Measurements from ENCODE around the gene NOP16.
"Not testable (repeated sequence)": the region's sequence is repeated elsewhere in the genome, so short reads cannot be mapped to it uniquely, and the experiment has no call there.

NOP16 gene

DNA sequence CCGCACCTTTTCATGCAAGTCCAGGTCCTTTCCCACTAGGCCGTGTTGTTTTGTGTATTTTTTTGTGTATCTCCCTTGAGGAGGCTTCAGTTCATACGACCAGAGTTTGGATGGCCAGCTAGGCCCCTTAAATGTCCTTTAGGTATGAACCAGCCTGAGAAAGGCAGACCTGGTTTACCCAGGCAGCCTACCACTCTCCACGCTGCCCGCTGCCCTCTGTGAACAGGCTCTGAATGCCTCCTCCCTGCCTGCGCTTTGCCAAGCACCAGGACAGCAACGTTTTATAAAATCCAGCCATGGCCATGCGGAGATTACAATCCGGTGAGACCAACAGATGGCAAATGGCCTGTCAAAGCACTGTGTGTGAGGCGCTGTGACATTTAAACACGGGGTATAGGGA is 28.6 kb upstream of the NOP16 start:
- H3K4me1 ChIP-seq (ENCODE audit: control insufficient read depth, insufficient read depth, low read length) = no peaks in the 10 kb centered on the region
- peak overlapping the region; percentile 59 for H3K4me3 ChIP-seq (ENCODE audit: low read depth, low read length)
- H3K27me3 ChIP-seq (ENCODE audit: control insufficient read depth, insufficient read depth, low read length) = peaks cover 6% of the 10 kb centered on the region
- no peak overlapping the region for H3K9ac ChIP-seq (ENCODE audit: low read depth, low read length)
- H3K36me3 ChIP-seq (ENCODE audit: control insufficient read depth, insufficient read depth, low read length) = no peaks in the 10 kb centered on the region
- H3K9me3 ChIP-seq (ENCODE audit: control insufficient read depth, insufficient read depth, low read length) = no peaks in the 10 kb centered on the region

DNA sequence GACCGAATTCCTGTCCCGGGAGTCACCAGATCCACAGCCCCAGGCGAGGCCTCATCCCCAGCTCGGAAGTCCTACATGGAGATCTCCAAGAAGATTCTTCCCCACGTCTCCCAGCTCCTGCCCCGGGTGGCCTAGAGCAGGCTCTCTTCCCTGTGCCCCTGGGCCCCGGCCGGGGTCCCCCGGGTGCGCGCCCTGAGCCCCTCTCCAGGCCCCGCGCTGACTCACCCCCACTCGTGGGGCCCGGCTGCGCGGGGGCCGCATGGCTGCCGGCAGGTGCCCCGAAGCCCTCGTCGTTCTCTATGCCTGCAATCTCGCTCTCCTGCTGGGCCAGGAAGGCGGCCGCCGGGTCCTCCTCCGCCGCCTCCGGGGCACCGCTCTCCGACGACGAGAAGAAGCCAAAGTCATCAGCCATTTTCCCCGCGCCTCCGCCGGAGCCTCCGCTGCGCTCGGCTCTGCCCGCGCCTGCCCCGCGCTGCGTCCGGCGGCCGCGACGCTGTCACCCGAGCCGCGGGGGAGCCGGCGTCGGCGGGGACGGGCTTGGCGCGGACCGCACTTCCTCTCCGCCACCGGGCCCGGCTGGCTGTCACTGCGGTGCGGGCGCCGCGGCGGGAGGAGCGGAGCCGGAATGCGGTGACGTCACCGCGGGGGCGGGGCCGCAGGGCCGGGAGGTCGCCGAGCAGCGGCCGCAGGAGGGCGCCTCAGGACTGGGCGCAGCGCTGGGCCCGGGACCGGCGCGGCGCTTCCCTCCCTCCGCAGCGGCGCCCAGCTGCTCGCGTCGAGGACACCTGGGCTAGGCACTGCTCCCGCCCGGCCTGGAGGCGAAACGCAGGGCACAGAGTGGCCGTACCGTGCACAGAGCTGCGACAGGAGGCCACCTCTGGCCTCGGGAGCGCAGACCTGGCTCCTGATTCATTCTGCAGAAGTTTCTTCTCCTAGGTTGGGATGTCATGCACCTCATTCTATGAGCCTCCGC is 27.8 kb upstream of the NOP16 start, which contains the start of gene CLTB:
CLTB (minus strand) TSS at position 588 of the 973 bp plus-strand sequence; CDS start at position 412, 176 bp downstream.
- Histone ChIP-seq H3K27me3 (ENCODE audit: control insufficient read depth, insufficient read depth, low read length) (peaks cover 6% of the 10 kb centered on the region), H3K9ac (ENCODE audit: low read depth, low read length) (peak within 1 kb of the TSS; percentile 37), H3K36me3 (ENCODE audit: control insufficient read depth, insufficient read depth, low read length) (no peaks in the 10 kb centered on the region), H3K4me1 (ENCODE audit: control insufficient read depth, insufficient read depth, low read length) (no peaks in the 10 kb centered on the region), H3K9me3 (ENCODE audit: control insufficient read depth, insufficient read depth, low read length) (no peaks in the 10 kb centered on the region), H3K4me3 (ENCODE audit: low read depth, low read length) (peak within 1 kb of the TSS; percentile 59)

DNA sequence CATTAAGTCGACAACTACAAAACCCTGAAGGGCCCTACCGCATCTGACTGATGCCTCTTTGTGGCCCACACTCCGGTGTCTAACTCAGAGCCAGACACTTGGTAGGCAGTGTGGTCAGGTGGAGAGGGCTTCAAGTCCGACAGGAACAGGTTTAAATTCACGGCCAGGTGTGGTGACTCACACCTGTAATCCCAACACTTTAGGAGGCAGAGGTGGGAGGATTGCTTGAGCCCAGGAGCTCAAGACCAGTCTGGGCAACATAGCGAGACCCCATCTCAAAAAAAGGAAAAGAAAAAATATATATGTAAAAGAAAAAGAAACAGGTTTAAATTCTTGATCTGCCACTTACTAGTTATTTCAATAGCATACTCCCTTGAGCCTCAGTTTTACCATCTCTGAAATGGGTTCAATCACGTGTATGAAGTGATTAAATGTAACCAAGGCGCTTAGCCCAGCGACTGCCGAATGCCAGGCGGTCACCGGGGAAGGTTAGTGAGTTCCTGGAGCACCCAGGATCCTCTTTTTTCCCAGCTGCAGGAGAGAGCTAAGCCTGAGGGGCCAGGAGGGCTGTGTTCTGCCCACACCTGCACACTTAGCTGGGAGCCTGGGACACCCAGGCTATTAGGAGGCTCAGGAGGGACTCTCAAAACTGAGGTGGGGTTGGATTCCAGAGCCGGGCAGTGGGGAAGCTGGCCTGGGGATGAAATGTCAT is 27.0 kb upstream of the NOP16 start:
- Histone ChIP-seq H3K27me3 (ENCODE audit: control insufficient read depth, insufficient read depth, low read length) (peaks cover 6% of the 10 kb centered on the region), H3K9ac (ENCODE audit: low read depth, low read length) (peak overlapping the region; percentile 37), H3K9me3 (ENCODE audit: control insufficient read depth, insufficient read depth, low read length) (no peaks in the 10 kb centered on the region), H3K4me3 (ENCODE audit: low read depth, low read length) (peak overlapping the region; percentile 59), H3K36me3 (ENCODE audit: control insufficient read depth, insufficient read depth, low read length) (no peaks in the 10 kb centered on the region), H3K4me1 (ENCODE audit: control insufficient read depth, insufficient read depth, low read length) (no peaks in the 10 kb centered on the region)

- Histone ChIP-seq H3K9me3 (ENCODE audit: control insufficient read depth, insufficient read depth, low read length) (no peaks in the 10 kb centered on the region), H3K4me1 (ENCODE audit: control insufficient read depth, insufficient read depth, low read length) (no peaks in the 10 kb centered on the region), H3K4me3 (ENCODE audit: low read depth, low read length) (no peak overlapping the region), H3K36me3 (ENCODE audit: control insufficient read depth, insufficient read depth, low read length) (no peaks in the 10 kb centered on the region), H3K9ac (ENCODE audit: low read depth, low read length) (no peak overlapping the region), H3K27me3 (ENCODE audit: control insufficient read depth, insufficient read depth, low read length) (peaks cover 6% of the 10 kb centered on the region)
Measured at GRCh38 chr5:176414704-176415103, 26.3 kb upstream of the NOP16 start.

GRCh38 chr5:176413709-176414191 is 25.4 kb upstream of the NOP16 start:
- H3K4me3 ChIP-seq (ENCODE audit: low read depth, low read length) = no peak overlapping the region
- H3K27me3 ChIP-seq (ENCODE audit: control insufficient read depth, insufficient read depth, low read length) = peaks cover 6% of the 10 kb centered on the region
- no peak overlapping the region for H3K9ac ChIP-seq (ENCODE audit: low read depth, low read length)
- no peaks in the 10 kb centered on the region for H3K9me3 ChIP-seq (ENCODE audit: control insufficient read depth, insufficient read depth, low read length)
- no peaks in the 10 kb centered on the region for H3K36me3 ChIP-seq (ENCODE audit: control insufficient read depth, insufficient read depth, low read length)
- H3K4me1 ChIP-seq (ENCODE audit: control insufficient read depth, insufficient read depth, low read length) = no peaks in the 10 kb centered on the region

- no peaks in the 10 kb centered on the region for H3K9me3 ChIP-seq (ENCODE audit: control insufficient read depth, insufficient read depth, low read length)
- H3K4me3 ChIP-seq (ENCODE audit: low read depth, low read length) = no peak overlapping the region
- H3K9ac ChIP-seq (ENCODE audit: low read depth, low read length) = no peak overlapping the region
- no peaks in the 10 kb centered on the region for H3K36me3 ChIP-seq (ENCODE audit: control insufficient read depth, insufficient read depth, low read length)
- H3K27me3 ChIP-seq (ENCODE audit: control insufficient read depth, insufficient read depth, low read length) = peaks cover 6% of the 10 kb centered on the region
- H3K4me1 ChIP-seq (ENCODE audit: control insufficient read depth, insufficient read depth, low read length) = no peaks in the 10 kb centered on the region
Measured at GRCh38 chr5:176413255-176413565, 24.8 kb upstream of the NOP16 start.

- Histone ChIP-seq H3K4me3 (ENCODE audit: low read depth, low read length) (no peak overlapping the region), H3K27me3 (ENCODE audit: control insufficient read depth, insufficient read depth, low read length) (peaks cover 6% of the 10 kb centered on the region), H3K9me3 (ENCODE audit: control insufficient read depth, insufficient read depth, low read length) (no peaks in the 10 kb centered on the region), H3K36me3 (ENCODE audit: control insufficient read depth, insufficient read depth, low read length) (no peaks in the 10 kb centered on the region), H3K4me1 (ENCODE audit: control insufficient read depth, insufficient read depth, low read length) (no peaks in the 10 kb centered on the region), H3K9ac (ENCODE audit: low read depth, low read length) (no peak overlapping the region)
Measured at GRCh38 chr5:176412517-176413254, 24.3 kb upstream of the NOP16 start.

- Histone ChIP-seq H3K27me3 (ENCODE audit: control insufficient read depth, insufficient read depth, low read length) (peaks cover 3% of the 10 kb centered on the region), H3K36me3 (ENCODE audit: control insufficient read depth, insufficient read depth, low read length) (no peaks in the 10 kb centered on the region), H3K9ac (ENCODE audit: low read depth, low read length) (no peak overlapping the region)
Measured at GRCh38 chr5:176410486-176411180, 22.2 kb upstream of the NOP16 start.

DNA sequence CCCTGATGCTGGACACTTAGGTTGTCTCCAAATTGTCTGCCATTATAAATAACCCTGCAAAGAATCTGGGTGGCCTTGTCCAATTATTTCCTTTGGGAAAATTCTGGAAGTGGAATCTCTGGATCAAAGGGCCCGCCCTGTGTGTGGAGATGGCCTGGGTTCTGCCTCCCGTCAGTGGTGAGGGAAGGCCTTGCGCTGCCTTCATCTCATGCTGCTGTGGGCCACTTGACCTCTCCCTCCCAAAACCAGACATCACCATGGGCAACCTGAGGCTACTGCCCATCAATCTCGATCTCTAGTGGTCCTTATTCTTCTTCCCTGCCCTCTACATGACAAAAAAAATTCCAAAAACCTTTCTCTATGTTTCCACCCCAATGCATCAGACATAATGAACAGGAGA is 21.4 kb upstream of the NOP16 start:
- H3K4me3 ChIP-seq (ENCODE audit: low read depth, low read length) = no peak overlapping the region
- no peak overlapping the region for H3K9ac ChIP-seq (ENCODE audit: low read depth, low read length)
- no peaks in the 10 kb centered on the region for H3K4me1 ChIP-seq (ENCODE audit: control insufficient read depth, insufficient read depth, low read length)
- H3K27me3 ChIP-seq (ENCODE audit: control insufficient read depth, insufficient read depth, low read length) = no peaks in the 10 kb centered on the region
- no peaks in the 10 kb centered on the region for H3K36me3 ChIP-seq (ENCODE audit: control insufficient read depth, insufficient read depth, low read length)
- H3K9me3 ChIP-seq (ENCODE audit: control insufficient read depth, insufficient read depth, low read length) = no peaks in the 10 kb centered on the region

More at GRCh38 chr5:176410486-176411180, 22.2 kb upstream of the NOP16 start:
- Histone ChIP-seq H3K9me3 (ENCODE audit: control insufficient read depth, insufficient read depth, low read length) (no peaks in the 10 kb centered on the region), H3K4me1 (ENCODE audit: control insufficient read depth, insufficient read depth, low read length) (no peaks in the 10 kb centered on the region), H3K4me3 (ENCODE audit: low read depth, low read length) (no peak overlapping the region)

DNA sequence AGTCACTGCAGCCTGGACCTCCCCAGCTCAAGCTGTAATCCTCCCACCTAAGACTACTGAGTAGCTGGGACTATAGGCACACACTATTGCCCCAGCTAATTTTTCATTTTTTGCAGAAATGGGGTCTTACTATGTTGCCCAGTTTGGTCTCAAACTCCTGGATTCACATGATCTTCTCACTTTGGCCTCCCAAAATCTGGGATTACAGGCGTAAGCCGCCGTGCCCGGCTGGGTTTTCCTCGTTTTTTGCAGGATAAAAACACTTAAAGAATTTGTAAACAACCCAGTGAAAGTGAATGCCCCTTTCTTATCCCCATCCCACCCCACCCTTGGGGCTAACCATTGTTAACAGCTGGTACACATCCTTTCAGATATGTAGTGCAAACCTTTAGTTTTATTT is 20.2 kb upstream of the NOP16 start:
- Histone ChIP-seq H3K27me3 (ENCODE audit: control insufficient read depth, insufficient read depth, low read length) (no peaks in the 10 kb centered on the region), H3K36me3 (ENCODE audit: control insufficient read depth, insufficient read depth, low read length) (no peaks in the 10 kb centered on the region), H3K4me3 (ENCODE audit: low read depth, low read length) (no peak overlapping the region), H3K9me3 (ENCODE audit: control insufficient read depth, insufficient read depth, low read length) (no peaks in the 10 kb centered on the region), H3K9ac (ENCODE audit: low read depth, low read length) (no peak overlapping the region), H3K4me1 (ENCODE audit: control insufficient read depth, insufficient read depth, low read length) (no peaks in the 10 kb centered on the region)

- not testable (repeated sequence) for H3K9ac ChIP-seq (ENCODE audit: low read depth, low read length); H3K4me3 ChIP-seq (ENCODE audit: low read depth, low read length); H3K9me3 ChIP-seq (ENCODE audit: control insufficient read depth, insufficient read depth, low read length); H3K36me3 ChIP-seq (ENCODE audit: control insufficient read depth, insufficient read depth, low read length); H3K27me3 ChIP-seq (ENCODE audit: control insufficient read depth, insufficient read depth, low read length); H3K4me1 ChIP-seq (ENCODE audit: control insufficient read depth, insufficient read depth, low read length)
Measured at GRCh38 chr5:176408252-176408573, 19.8 kb upstream of the NOP16 start.

Measured in iPS-15b (cell line).